HG03571 (cell line): Measurements from ENCODE around the gene MAMSTR.

Experiments
- ATAC-seq: cut with Tn5 transposase; IDR thresholded peaks from one replicate; pipeline ENCODE4 v1.9.1; 2021; ENCODE audit not compliant: unreplicated experiment

MAMSTR gene

GRCh38 chr19:48668332-48668731 lies 51.2 kb downstream of the MAMSTR start:
- ATAC-seq: no peak

DNA sequence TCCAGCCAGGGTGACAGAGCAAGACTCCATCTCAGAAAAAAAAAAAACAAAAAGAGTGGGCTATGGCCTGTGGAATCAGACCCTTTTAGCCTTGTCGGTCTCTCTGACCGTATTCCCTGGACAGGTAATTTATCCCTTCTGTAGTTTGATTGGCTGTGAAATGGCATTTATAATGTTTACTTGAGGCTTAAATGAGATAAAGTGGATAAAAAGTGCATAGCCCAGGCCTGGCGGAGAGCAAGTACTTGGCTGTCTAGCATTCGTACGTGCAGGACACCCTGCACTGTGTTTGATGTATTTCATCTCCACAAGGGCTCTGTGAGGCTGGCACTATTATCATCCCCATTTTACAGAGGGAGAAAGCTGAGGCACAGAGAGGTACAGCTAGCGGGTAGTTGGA lies 53.7 kb downstream of the MAMSTR start:
- no peak for ATAC-seq

DNA sequence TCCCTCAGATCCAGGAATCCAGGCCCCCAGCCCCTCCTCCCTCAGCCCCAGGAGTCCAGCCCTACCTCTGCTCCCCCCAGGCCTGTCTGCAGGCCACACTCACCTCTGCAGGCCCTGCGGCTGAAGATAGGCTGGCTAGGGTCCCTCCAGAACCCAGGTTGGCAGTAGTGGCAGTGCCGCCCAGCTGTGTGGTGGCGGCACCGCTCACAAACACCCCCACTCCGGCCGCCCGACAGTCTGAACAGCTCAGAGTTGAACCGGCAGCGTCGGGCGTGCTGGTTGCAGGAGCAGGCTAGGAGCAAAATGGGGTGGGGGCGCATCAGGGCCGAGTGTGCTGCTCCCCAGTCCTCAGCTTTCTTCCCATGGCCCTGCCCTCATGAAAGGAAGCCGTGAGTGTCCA lies 55.0 kb downstream of the MAMSTR start:
- no peak for ATAC-seq

GRCh38 chr19:48663667-48664066 lies 55.9 kb downstream of the MAMSTR start:
- no peak for ATAC-seq
